UCSD-AML1 (cell line): ENCODE results near the gene RRH.

Experiments
- DNase-seq: peaks from one replicate; lab custom pipeline; 2025; ENCODE audit not compliant: unreplicated experiment; lab: John Stamatoyannopoulos, UW

The RRH gene

DNA sequence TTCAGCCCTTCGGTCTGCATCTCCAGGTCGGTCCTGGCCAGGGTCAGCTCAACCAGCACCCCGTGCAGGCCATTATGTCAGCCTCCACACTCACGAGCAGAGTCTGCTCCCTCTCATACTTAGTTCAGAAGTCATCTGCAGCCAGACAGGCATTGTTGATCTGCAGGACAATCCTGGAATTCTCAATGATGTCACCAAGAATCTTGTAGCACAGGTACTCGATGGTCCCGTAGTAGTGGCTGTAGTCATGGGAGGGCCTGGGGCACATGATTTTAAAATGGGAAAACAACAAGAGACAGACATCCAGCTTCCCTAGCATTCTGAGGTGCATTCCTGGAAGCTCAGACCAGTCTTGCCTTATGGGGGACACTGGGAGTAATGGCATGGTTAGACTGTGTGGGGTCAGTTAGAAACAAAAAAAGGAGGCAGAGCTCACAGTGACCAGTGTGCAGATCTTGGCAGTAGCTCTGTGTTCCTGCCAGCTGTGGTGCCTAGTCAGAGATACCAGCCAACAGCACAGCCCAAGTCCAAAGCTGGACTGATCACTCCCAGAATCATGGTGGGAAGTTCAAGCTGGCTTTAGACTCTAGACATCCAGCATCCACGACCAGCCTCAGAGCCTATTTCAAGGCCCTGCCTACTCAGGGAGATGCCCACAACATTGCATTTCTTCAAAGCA lies 52.0 kb downstream of the RRH start:
- no peak for DNase-seq

DNA sequence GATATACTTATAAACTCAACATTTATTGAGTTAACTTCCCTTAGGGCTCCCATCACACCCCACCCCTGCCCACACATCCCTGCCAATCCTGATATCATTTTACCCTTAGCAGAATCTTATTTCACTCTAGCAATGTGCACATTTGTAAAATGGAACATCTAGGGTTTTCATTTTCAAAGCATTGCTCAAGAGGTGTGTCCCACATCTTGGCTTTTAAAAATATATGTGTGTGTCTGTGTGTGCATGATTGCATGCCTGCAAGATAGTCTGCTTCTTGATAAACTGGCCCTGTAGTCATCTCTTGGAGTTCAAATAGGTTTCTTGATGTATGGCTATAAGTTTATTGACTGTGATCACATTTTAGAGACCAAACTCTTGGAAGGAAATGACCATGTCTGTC lies 58.5 kb downstream of the RRH start:
- no peak for DNase-seq

GRCh38 chr4:109887071-109887470 lies 59.3 kb downstream of the RRH start:
- DNase-seq = no peak

DNA sequence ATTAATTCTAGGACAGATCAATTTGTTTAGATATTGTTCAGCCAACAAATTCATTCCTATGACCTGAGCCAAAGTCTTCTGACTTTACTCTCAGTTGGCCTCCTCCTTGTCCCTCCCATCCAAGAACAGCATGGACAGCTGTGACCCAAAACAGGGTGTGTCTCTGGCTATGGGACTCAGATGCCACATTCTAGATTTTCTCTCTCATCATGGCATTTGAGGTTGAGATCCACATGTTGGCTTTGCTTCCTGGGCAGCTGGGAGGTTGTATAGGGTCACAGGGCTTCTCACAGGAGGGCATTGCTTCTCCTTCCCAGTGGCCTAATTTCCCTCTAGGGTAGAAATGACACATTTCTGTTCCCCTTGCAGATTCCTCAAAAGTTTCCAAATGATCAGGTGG lies 62.3 kb downstream of the RRH start:
- no peak for DNase-seq
